ENCODE results near the gene CARD10. TPM values are rescaled to one million over a fixed set of nuclear protein-coding genes. Genes with fewer than 3 reads are reported as not detected.

CARD10 gene
- total and polyA plus RNA-seq, 2 of the 13 experiments (the other 11 are each of a cell fraction or from before 2014, with no cell fraction given) = 35.2 to 55.8 TPM

- TF ChIP-seq SKIL (CRISPR knock-in tag; IDR thresholded peaks at IDR 0.05; ENCODE audit: borderline replicate concordance) (peak; percentile 81), TIGD3 (CRISPR knock-in tag; IDR thresholded peaks at IDR 0.05; ENCODE audit: borderline replicate concordance) (no peak), DNMT1 (CRISPR knock-in tag; IDR thresholded peaks at IDR 0.05) (no peak), RFXAP (CRISPR knock-in tag; IDR thresholded peaks at IDR 0.05; ENCODE audit: borderline replicate concordance) (0 out of 2 replicates have a peak, but pooled peaks have one; percentile 2), ZNF841 (CRISPR knock-in tag; IDR thresholded peaks at IDR 0.05; ENCODE audit: borderline replicate concordance) (no peak), NR2F6 (IDR thresholded peaks at IDR 0.05) (no peak), NR2F6 (CRISPR knock-in tag; IDR thresholded peaks at IDR 0.05) (peak; percentile 12; the same call in 1 of the 2 replicates), ZFP36L2 (CRISPR knock-in tag; IDR thresholded peaks at IDR 0.05) (no peak), ZC3H13 (CRISPR knock-in tag; IDR thresholded peaks at IDR 0.05) (no peak; the same call in 1 of the 2 replicates), ZNF609 (CRISPR knock-in tag; IDR thresholded peaks at IDR 0.05; ENCODE audit: borderline replicate concordance) (0 out of 2 replicates have a peak, but pooled peaks have one; percentile 20), HNF1A (IDR thresholded peaks at IDR 0.05; ENCODE audit: low read depth) (no peak), HNF1A (CRISPR knock-in tag; IDR thresholded peaks at IDR 0.05; ENCODE audit: borderline replicate concordance) (no peak), ATF6 (CRISPR knock-in tag; conservative IDR thresholded peaks at IDR 0.05) (no peak)
These were observed at the start of gene CARD10 (continued) for GRCh38 chr22:37519268-37520195.

Data from HepG2 (cell line).